Fibroblast of the conjunctiva (primary cell): ENCODE measurements around the gene C14orf119.
"Not testable (repeated sequence)": the region's sequence is repeated elsewhere in the genome, so short reads cannot be mapped to it uniquely, and the experiment has no call there.

Source experiments
- DNase-seq: peaks from one replicate; pipeline ENCODE4 v3.0.0-alpha.2; 2010; ENCODE audit warnings: low read depth

C14orf119 gene

DNA sequence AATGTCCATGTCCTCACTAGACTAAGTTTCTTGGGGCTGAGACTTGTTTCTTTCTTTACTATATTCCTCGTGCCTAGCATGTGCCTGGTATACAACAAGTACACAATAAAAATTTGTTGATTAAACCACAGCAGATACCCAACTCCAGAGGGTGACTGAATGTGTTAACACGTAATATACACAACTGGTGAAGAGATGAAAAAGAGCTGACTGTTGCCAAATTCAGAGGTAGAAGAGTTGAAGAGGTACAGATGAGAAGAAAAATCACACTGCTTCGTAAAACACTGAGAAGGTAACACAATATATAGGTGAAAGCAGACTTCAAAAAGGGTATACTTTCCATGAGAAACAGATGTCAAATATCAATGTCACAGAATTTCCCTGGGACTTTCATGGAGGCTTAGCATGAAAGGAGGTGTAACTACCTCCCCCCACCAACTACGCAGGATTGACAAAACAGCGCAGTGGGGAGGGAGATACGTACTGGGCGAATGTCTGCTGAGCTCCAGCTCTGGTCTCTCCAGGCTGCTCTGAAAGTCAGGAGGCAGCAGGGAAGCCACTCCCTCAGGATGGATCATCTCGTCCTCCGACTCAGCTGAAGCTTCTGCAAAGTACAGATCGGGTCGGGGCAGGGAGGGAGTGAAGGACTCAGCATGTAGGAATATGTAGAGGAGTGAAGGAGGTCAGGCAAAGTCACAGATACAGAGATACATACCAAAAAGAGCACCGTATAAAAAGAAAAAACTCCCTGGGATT lies 5.6 kb upstream of the C14orf119 start:
- no peak for DNase-seq

GRCh38 chr14:23090254-23090636 lies 5.1 kb upstream of the C14orf119 start:
- no peak for DNase-seq

- no peak for DNase-seq
Measured at GRCh38 chr14:23091294-23092225, 3.7 kb upstream of the C14orf119 start.

- DNase-seq, result no peak
Measured at GRCh38 chr14:23093104-23093503, 2.2 kb upstream of the C14orf119 start.

- no peak for DNase-seq
Measured at GRCh38 chr14:23093526-23093925, 1.8 kb upstream of the C14orf119 start.

- DNase-seq, result no peak
Measured at GRCh38 chr14:23093991-23094665, 1.2 kb upstream of the C14orf119 start.

DNA sequence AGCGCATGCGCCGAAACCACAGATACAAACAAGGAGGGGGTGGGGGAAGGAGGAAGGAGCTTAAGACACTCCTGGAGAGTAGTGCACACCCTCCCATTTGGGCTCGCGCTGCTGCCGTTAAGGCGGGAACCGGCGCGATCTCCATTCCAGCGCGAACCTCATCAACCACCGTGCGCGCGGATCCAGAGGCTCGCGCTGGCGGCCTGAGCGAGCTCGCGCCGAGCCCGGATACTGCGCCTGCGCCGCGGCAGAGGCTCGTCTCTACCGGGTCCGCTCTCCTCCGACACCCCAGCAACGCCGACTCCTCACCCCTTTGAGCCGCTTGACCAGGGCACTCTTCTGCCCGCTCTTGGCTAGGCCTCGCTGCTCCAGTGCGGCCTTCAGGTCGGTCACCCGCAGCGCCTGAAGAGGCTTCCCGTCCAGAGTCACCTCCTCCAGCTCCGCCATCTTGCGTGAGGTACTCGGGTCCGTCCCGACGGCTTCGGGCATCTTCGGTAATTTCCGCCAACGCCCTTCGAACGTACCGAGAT lies 574 bp upstream of the C14orf119 start, which contains the start of gene ACIN1:
Gene ACIN1, minus strand, starts transcription at position 471 of the 530 bp plus-strand sequence. Its CDS starts 24 bp downstream, at position 447.
- DNase-seq, result peak; percentile 88

DNA sequence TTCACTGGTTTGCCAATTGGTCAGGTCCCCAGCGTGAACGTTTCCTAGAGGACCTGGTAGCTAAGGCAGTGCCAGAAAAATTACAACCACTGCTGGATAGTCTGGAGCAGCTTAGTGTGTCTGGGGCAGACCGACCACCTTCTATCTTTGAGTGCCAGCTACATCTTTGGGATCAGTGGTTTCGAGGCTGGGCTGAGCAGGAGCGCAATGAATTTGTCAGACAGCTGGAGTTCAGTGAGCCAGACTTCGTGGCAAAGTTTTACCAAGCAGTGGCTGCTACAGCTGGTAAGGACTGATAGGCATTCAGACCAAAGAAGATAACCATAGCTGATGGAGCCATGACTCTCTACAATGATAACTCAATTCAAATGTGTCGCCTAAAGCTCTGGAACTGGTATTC lies 2.5 kb downstream of the C14orf119 start:
- DNase-seq, result no peak

DNA sequence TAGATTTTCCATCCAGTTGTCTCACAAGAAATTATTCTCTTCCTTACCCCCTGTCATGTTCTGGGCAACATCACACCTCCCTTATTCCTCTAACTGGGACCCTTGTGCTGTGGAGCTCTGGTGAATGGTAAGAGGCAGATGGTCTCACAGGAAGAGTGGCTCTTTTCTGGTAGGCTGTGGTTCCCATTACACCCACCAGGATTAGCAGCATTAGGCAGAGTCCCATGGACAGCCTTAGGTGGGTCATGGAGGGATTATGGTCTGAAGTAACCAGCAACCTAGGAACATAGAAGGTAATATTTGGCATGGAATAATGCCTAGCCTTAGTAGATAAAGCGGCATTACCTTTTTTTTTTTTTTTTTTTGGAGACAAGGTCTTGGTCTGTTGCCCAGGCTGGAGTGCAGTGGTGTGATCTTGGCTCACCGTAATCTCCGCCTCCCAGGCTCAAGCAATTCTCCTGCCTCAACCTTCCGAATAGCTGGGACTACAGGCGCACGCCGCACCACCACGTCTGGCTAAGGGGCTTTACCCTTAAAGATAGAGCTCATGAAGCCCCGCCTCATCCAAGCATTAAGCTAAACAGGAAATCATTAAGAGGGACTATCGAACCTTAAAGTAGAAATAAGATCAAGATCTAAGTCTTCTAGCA lies 4.0 kb downstream of the C14orf119 start:
- DNase-seq, result no peak

GRCh38 chr14:23101213-23101970 lies 6.1 kb downstream of the C14orf119 start:
- no peak for DNase-seq

DNA sequence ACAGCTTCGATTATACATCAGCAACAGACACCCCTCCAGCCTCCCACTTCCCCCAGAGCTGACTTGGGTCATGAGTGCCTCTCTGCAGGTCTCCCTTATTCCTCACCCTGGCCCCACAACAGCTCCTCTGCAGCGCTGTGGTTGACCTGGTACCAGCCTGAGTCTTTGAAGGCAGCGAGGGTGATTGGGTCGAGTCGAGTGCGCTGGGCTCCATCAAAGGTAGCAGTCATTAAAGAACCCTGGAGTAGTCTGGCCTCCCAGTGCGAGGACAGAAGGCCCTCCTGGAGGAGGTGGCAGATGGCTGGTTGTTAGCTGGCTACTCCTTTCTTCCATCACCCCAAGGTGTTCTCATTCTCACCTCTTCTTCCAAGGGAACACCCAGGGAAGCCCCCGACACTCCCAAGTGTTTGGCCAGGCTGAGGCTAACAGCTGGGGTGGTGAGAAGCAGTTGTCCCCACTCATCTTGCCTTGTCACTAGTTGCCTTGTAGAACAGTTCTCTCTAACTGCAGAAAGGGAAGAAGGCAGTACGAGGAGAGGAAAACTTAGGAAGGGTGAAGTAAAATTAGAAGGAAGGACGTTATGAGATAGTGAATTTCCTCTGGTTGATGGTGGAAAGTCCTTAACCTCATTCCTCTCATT lies 6.8 kb downstream of the C14orf119 start:
- no peak for DNase-seq

GRCh38 chr14:23102801-23103200 lies 7.5 kb downstream of the C14orf119 start:
- no peak for DNase-seq

DNA sequence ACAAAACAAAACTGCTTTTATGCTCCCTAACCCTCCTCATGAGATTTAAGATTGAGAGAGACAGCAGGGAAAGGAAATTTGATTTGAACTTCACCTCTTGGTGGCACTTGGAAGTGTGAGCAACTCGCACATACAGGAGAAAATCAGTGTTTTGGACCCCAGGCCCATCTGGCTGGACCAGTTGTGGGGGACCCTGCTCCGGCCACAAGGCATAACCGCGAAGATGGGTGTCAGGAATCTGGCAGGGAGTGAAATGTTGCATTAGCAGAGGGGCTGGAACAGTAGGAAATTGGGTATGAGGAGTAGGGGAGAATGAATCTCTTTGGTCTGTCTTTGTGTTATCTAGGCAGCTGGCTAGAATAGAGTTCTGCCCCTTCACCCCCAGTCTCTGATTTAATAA lies 8.3 kb downstream of the C14orf119 start:
- no peak for DNase-seq

DNA sequence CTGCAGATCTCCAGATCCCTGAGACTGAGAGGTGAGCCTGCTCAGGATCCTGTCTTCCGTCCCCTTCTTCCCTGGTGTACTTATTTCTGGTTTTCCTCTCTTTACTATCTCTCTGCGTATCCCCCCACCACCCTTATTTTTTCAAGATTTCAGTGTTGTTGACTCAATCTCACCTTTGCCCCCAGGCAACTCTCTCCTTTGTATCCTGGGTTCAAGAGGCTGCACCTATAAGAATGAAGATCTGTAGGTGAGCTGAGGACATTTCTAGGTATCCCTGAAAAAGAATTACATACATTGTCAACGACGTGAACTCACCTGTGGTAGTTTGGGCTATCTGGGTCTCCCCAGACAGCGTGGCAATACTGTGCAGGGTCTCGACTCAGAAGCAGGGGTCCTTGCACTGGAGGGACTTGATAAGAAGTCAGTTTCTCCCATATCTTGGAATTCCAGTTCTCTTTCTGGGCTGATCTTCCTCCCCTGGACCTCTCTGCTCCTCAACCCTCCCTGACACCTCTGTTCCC lies 8.8 kb downstream of the C14orf119 start:
- DNase-seq, result no peak

GRCh38 chr14:23104591-23105347 lies 9.5 kb downstream of the C14orf119 start, which contains the start of gene CIROP:
TSS of gene CIROP (minus strand) at chr14:23104989. CDS start at chr14:23104920, 69 bp downstream.
- DNase-seq, result no peak

GRCh38 chr14:23105348-23105824 lies 10.1 kb downstream of the C14orf119 start:
- no peak for DNase-seq

DNA sequence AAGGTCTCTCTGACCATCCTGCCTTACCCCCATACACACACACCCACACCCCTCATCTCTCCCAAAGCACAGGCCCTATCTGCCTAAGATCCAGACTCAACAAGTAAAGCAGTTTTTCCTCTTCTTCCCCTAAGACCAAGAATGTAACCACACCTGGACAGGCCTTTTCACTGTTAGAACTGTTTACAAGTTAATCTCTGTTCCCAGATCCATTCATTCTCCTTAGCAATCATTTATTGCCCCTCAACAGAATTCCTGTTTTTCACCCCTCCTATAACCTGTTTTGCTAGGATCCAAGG lies 11.4 kb downstream of the C14orf119 start:
- no peak for DNase-seq

DNA sequence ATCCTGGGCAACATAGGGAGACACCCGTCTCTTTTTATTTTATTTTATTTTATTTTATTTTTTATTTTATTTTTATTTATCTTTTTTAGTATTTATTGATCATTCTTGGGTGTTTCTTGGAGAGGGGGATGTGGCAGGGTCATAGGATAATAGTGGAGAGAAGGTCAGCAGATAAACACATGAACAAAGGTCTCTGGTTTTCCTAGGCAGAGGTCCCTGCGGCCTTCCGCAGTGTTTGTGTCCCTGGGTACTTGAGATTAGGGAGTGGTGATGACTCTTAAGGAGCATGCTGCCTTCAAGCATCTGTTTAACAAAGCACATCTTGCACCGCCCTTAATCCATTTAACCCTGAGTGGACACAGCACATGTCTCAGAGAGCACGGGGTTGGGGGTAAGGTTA lies 12.3 kb downstream of the C14orf119 start:
- not testable (repeated sequence) for DNase-seq

DNA sequence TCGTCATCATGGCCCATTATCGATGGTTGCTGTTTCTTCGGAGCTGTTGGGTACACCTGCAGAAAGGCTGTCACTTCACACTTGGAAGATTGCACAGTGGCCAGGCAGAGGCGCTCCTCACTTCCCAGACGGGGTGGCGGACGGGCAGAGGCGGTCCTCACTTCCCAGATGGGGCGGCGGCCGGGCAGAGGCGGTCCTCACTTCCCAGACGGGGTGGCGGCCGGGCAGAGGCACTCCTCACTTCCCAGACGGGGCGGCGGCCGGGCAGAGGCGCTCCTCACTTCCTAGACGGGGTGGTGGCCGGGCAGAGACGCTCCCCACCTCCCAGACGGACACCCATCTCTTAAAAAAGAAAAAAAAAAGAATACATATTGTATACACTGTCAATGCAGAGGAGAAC lies 12.9 kb downstream of the C14orf119 start:
- not testable (repeated sequence) for DNase-seq
